Renal cortical epithelial cell (primary cell): ENCODE results near the gene COL6A1. TPM values are rescaled to one million over a fixed set of nuclear protein-coding genes. Genes with fewer than 3 reads are reported as not detected.
"Not testable (repeated sequence)": the region's sequence is repeated elsewhere in the genome, so short reads cannot be mapped to it uniquely, and the experiment has no call there.

ENCODE experiments used
- DNase-seq: peaks from one replicate; pipeline ENCODE4 v3.0.0-alpha.2; 2011; ENCODE audit warnings: low read depth
- total RNA-seq: library from RNA; depleted of rRNA; stranded (reverse); fragments of >200 nt; gene quantifications from 2 replicates; pipeline ENCODE4 v1.2.3, GENCODE V29; 2014

COL6A1 gene
- total RNA-seq, 1 donor from 2014 or later = 53.2 TPM

GRCh38 chr21:45945066-45945867 is 36.3 kb upstream of the COL6A1 start:
- no peak for DNase-seq

GRCh38 chr21:45945868-45946210 is 35.7 kb upstream of the COL6A1 start:
- DNase-seq = no peak

- no peak for DNase-seq
Observed at GRCh38 chr21:45947296-45947695, 34.3 kb upstream of the COL6A1 start.

GRCh38 chr21:45947716-45948255 is 33.8 kb upstream of the COL6A1 start:
- no peak for DNase-seq

GRCh38 chr21:45948576-45949141 is 32.9 kb upstream of the COL6A1 start:
- DNase-seq = no peak

- no peak for DNase-seq
Observed at GRCh38 chr21:45949928-45950739, 31.4 kb upstream of the COL6A1 start.

GRCh38 chr21:45950740-45951515 is 30.6 kb upstream of the COL6A1 start:
- peak; percentile 10 for DNase-seq

- DNase-seq = no peak
Observed at GRCh38 chr21:45951676-45952075, 29.9 kb upstream of the COL6A1 start.

- DNase-seq = not testable (repeated sequence)
Observed at GRCh38 chr21:45952527-45952926, 29.0 kb upstream of the COL6A1 start.

GRCh38 chr21:45952974-45953373 is 28.6 kb upstream of the COL6A1 start:
- DNase-seq = no peak

- DNase-seq = no peak
Observed at GRCh38 chr21:45954261-45954660, 27.3 kb upstream of the COL6A1 start.

GRCh38 chr21:45954921-45955320 is 26.6 kb upstream of the COL6A1 start:
- no peak for DNase-seq

GRCh38 chr21:45957551-45957950 is 24.0 kb upstream of the COL6A1 start:
- DNase-seq = no peak

- no peak for DNase-seq
Observed at GRCh38 chr21:45957981-45958600, 23.5 kb upstream of the COL6A1 start.

GRCh38 chr21:45959182-45959581 is 22.4 kb upstream of the COL6A1 start:
- DNase-seq = no peak

GRCh38 chr21:45959779-45960390 is 21.7 kb upstream of the COL6A1 start:
- no peak for DNase-seq

GRCh38 chr21:45961408-45961807 is 20.2 kb upstream of the COL6A1 start:
- not testable (repeated sequence) for DNase-seq

GRCh38 chr21:45962531-45963231 is 18.9 kb upstream of the COL6A1 start:
- no peak for DNase-seq

GRCh38 chr21:45963232-45963570 is 18.4 kb upstream of the COL6A1 start:
- DNase-seq = no peak

GRCh38 chr21:45964649-45965048 is 16.9 kb upstream of the COL6A1 start:
- DNase-seq = no peak
